ENCODE measurements around the gene STX3.

Gene STX3

DNA sequence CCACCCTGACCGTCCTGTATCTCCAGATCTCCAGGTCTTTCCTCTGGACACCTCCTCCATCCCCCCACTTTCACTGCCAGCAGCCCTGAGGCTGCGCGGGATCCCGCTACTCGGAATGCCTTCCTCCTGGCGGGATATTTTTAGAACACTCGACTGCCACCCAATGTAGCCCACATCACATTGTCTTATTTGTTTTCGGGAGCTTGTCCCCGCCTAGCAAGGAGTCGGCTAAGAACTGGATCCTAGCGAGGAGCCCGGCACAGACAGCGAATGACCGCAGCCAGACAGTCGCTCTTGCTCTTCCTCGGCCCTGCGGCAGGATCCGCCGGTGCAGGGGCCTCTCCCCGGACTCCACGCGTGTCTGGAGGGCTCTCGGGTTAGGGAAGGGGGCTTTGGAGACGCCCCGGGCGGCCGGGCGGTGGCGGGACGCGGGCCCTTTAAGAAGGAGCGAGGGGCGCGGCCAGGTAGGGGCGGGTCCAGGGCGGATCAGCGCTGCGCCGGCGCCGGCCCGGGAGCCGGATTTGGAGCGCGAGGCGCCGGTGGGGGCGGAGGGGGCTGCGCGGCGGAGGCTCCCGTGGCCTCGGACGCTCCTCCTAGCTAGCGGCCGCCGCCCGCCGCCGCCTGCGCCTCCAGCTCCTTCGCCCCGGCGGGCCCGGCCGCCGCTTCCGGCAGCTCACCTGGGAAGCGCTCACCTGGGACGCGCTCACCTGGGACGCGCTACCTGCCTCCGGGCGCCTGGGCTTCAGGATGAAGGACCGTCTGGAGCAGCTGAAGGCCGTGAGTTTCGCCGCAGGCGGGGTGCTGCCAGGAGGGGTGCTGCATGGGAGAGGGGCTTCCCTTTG, at the start of gene STX3:
STX3 (plus strand) TSS at position 518 of the 842 bp plus-strand sequence; CDS start at position 748, 230 bp downstream.
- DNase-seq (ENCODE audit: low read depth in 2 of 2, low spot score in 1 of 2) = peak; percentile 25 to 46

DNA sequence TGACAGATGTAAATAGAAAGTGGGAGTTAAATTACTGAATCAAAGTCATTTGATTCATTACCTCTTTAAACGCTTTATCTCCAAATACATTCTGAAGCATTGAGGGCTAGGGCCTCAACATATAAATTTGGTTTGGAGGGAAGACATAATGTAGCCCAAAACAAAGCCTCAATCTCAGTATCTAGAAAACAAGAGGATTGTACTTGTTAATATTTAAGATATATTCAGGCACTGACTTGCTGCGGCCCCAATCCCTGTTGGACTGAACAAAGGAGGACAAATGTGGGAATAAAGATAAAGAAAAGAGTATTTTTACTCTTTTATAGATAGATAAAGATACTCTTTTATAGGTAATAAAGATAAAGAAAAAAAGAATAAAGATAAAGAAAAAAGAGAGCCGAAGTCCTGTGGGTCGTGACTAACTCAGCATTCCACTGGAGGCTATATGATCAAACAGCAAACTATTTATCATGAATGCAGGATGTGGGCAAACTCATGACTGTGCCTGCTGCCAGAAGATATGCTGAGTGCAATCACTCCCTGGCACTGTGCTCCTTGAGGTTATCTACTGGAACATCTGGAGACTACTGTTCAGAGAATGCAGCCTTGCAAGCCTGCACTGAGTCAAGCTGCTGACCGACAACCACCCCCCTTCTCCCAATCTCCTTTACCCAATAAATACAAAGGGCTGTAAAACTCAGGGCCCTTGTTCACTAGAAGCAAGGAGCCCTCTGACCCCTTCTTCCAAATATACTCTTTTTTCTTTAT, 48.5 kb upstream of the STX3 start:
- no peak for DNase-seq (ENCODE audit: low read depth in 2 of 2, low spot score in 1 of 2)

DNA sequence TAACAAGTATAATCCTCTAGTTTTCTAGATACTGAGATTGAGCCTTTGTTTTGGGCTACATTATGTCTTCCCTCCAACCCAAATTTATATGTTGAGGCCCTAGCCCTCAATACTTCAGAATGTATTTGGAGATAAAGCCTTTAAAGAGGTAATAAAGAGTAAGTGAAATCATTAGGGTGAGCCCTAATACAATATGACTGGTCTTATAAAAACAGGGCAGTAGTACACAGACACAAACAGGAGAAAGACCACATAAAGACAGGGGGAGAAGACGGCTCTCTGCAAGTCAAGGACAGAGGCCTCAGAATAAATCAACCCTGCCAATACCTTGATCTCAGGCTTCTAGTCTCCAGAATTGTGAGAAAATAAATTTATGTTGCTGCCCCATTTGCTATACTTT, 47.8 kb upstream of the STX3 start:
- DNase-seq (ENCODE audit: low read depth in 2 of 2, low spot score in 1 of 2) = no peak

DNA sequence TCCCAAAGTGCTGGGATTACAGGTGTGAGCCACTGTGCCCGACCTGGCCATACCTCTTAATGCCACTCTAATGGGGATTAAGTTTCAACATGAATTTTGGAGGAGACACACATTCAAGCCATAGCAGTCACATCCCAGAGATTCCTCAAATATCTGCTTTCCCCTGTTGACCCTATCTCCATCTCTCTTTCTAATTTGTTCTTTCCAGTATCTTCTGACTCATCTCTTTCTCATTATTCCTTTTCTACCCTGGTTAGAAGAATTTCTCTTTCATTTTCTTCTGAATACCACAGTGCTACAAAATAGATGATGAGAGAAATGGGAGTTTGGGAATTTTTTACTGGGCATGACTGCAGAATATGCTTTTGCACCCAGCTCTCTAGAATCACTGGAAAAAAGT, 46.6 kb upstream of the STX3 start:
- DNase-seq (ENCODE audit: low read depth in 2 of 2, low spot score in 1 of 2) = no peak

DNA sequence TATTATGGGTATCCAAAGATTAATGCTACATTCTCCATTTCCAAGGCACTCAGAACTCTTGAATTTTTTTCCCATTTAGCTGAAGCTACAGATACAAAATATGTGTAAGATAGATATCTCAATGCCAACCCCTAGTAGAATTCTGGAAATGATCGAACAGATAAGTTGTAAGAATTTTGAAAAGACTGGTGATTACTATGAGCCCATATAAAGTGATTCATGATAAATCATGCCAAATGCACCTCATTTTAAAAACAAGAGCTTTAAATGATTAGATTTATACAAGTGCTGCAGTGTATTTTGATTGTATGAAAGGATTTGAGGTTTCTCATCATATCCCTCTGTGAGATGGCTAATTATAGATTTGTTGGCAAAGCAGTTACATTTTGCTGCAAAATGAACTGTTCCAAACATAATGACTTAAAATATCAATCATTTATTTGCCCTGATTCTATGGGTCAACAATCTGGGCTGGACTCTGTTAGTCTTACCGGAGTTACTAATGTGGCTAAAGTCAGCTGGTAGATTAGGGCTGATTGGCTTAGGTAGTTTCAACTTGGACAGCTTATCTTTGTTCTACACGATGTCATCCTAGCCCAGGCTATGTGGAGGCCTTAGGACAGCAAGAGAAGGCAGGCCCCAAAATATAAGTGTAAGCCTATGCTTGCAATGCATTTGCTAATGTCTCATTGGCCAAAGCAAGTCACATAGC, 44.9 kb upstream of the STX3 start:
- no peak for DNase-seq (ENCODE audit: low read depth in 2 of 2, low spot score in 1 of 2)

DNA sequence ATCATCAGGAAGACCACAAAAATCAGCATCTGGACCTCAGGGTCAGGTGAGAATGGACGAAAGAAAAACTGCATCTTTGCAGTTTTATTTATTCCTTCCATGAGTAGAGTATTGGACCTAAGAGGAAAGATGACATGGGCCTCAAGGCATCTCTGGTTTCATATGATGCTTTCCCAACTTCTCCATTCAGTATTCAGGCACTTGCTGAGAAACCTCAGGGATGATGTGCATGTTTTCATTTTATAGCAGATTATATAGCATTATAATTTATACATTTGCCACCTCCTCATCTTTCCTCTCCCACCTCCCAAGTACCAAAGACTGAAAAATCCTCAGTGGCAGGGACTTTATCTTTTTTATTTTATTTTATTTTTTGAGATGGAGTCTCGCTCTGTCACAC, 41.4 kb upstream of the STX3 start, which contains the start of gene OR10V1:
OR10V1 (minus strand) TSS at position 101 of the 400 bp plus-strand sequence; CDS start at position 101, 0 bp downstream.
- no peak for DNase-seq (ENCODE audit: low read depth in 2 of 2, low spot score in 1 of 2)

DNA sequence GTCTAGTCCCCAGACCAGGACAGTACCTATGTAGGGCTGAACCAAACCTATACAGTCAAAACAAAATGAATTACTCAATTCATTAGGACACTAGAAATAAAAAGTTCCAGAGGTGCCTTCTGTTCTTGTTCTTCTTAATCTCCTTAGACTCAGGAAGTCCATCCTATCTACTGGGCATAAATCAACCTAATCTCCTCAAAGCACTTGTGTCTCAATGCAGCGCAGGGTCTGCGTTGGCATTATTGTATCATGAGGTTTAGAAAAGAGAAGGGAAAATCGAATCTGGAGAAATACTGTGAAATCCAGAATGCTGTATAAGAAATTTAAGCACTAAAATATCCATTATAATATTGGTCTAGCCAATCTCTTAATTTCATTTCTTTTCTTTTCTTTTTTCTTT, 39.1 kb upstream of the STX3 start:
- DNase-seq (ENCODE audit: low read depth in 2 of 2, low spot score in 1 of 2) = no peak

DNA sequence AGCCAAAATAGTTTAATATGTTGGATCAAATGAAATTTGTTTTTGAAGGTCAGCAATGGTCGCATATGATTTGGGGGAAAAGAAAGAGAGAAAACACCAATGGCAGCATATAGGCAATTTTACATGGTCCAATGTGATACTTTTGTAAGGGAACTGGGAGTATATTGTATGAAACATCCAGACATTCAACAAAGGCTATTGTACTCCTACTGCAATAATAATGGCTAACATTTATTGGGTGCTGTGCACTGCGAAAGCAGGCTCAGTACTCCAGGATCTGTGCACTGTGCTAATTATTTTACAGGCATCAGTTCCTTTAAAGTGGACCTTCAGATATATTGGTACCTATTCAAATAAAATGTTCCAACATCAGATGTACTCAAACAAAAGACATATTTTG, 35.6 kb upstream of the STX3 start:
- no peak for DNase-seq (ENCODE audit: low read depth in 2 of 2, low spot score in 1 of 2)

DNA sequence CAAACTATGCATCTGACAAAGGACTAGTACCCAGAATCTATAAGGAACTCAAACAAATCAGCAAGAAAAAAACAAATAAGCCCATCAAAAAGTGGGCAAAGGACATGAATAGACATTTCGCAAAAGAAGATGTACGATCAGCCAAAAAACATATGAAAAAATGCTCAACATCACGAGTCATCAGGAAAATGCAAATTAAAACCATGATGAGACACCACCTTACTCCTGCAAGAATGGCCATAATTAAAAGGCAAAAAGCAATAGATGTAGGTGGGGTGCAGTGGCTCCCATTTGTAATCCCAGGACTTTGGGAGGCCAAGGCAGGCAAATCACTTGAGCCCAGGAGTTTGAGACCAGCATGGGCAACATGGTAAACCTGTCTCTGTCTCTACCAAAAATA, 31.1 kb upstream of the STX3 start:
- no peak for DNase-seq (ENCODE audit: low read depth in 2 of 2, low spot score in 1 of 2)

DNA sequence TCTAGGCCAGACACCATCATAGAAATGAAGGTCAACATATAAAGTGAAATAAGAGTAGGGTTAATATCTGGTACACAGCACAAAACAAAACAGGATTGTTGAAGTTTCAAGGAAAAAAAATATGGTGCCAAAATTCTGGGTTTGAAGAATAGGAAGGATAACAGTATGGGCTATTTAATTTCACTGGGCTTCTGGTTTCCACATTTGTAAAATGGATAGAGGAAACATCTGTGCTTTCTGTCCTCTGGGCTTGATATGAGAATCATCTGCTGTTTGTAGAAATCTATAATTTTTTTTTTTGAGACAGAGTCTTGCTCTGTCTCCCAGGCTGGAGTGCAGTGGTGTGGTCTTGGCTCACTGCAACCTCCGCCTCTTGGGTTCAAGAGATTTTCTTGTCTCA, 27.8 kb upstream of the STX3 start:
- no peak for DNase-seq (ENCODE audit: low read depth in 2 of 2, low spot score in 1 of 2)

DNA sequence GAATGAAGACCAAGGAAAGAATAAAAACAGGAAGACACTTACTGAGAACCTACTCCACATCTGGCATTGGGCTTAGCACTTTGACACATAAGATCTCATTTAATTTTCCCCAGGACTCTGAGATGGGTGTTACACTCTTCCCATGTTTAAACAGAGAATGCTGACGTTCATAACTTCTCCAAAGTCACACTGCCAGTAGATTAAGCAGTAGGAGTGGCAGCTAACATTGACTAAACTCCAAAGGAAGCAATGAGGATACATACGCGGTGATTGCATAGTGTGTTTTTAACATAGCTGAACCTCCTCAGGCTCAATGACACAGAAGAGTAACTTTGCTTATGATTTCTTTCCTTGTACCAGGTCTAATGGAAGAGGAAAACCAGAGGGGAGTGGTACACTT, 27.0 kb upstream of the STX3 start:
- DNase-seq (ENCODE audit: low read depth in 2 of 2, low spot score in 1 of 2) = no peak

DNA sequence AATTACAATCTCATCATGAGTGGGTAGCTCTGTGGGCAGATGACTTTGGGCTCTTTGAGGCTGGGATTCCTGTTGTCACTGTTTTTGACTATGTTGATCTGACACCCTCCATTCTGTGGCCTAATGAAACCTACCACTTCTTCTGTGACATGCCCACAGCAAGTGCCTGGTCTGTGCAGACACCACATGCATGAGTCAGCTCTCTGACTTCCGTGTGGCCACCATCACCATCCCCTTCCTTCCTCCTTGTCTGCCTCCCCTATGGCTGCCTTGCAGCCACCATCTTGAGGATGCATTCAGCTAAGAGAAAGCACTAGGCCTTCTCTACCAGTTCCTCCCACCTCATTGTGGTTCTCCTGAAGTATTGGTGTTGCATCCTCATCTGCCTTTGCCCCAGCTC, 26.3 kb upstream of the STX3 start:
- DNase-seq (ENCODE audit: low read depth in 2 of 2, low spot score in 1 of 2) = no peak

DNA sequence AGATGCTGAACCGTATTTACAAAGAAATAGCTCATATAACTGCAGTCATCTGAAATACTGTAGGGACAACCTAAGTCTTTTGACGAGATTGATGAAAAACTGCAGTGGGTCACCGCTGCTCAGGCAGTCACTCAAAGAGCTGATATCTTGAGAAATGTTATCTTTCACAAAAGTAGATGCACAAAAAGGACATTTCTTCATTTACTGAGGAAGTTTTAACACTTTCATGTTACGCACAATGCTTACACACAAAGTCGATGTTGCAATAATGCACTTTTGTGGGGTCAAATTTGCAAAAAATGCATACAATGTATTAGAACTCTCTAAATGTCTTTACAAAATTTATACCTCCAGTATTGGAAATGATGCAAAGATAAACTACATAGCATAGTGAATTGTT, 25.3 kb upstream of the STX3 start:
- no peak for DNase-seq (ENCODE audit: low read depth in 2 of 2, low spot score in 1 of 2)

DNA sequence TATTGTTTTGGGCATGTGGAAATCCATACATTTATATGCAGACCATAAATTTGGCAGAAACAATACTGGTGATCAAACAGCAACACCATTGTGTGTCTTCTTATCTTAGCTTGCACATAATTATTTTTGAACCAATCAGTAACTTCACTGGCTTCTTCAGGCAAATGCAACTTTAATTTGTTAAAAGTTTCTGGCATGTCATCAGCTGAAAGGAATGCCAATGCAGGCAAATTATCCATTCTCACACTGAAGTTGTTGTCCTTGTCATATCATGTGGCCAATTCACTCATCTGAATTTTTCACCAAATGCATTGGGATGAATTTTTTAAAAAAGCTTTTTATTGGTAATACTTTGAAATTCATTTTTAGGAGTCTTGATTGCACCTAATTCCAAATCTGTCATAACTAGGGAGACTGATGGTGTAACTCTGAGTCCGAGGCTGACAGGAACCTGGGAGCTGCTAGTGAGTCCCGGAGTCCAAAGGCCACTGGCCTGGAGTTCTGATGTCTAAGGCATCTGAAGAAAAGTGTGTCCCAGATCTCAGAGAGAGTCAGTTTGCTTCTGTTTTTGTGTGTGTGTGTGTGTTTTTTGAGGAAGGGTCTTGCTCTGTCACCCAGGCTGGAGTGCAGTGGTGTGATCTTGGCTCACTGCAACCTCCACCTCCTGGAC, 24.1 kb upstream of the STX3 start:
- no peak for DNase-seq (ENCODE audit: low read depth in 2 of 2, low spot score in 1 of 2)

DNA sequence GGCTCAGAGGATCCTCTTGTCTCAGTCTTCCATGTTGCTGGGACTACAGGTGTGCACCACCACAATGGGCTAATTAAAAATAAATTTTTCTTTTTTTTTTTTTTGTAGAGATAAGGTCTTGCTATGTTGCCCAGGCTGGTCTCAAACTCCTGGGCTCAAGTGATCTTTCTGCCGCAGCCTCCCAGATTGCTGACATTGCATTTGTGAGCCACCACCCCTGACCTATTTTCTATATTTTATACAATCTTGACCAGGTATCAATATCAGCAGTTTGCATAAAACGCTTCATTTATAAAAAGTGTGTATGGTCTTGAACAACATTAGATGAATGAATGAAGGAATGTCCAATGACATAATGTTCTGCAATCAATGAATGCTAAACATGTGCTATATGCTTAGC, 9.1 kb upstream of the STX3 start:
- DNase-seq (ENCODE audit: low read depth in 2 of 2, low spot score in 1 of 2) = no peak

DNA sequence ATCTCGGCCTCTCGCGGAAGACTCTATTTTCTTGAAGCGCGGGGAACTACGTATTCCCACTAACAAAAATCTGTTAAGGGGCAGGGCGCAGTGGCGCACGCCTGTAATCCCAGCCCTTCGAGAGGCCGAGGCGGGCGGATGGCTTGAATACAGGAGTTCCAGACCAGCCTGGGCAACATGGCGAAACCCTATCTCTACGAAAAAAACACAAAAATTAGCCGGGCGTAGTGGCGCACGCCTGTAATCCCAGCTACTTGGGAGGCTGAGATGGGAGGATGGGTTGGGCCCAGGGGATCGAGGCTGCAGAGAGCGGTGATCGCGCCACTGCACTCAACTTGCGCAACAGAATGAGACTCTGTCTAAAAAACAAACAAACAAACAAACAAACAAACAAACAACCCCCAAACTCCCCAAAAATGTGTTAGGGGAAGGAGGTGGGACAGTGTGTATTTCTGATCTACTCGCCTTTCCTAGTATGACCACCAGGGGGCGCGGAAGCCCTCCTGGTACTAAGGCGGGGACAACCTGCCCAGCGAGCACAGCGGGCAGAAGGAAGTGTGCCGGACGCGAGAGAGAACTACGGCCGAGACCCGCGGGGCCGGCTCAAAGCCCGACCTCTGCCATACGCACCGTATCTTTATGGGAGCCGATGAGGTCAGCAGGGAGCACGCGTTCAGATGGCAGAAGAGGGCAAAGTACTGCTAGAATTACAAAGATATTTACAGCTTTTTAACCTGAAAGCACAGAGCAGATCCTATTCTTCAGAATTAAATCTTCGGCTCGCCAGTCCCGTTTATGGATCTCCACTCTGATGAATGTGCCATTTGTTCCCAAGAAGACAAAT, 1.3 kb upstream of the STX3 start:
- peak; percentile 73 to 80 for DNase-seq (ENCODE audit: low read depth in 2 of 2, low spot score in 1 of 2)

DNA sequence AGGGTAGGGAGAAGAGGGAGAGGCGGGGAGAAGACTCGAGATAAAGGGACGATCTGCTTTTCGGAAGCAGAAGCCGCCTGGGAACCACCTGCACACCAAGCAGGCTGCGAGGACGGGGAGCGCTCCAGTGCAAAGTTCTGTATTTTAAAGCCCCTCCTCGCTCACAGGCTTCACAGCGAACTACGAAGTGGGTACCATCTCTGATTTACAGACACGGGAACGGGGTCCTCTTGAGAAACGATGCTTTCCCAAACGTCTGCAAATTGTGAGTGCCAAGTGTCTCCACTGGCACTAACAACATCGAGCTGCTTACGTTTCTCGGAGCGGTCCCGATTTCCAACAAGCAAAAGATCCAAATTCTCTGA, 700 bp upstream of the STX3 start:
- no peak for DNase-seq (ENCODE audit: low read depth in 2 of 2, low spot score in 1 of 2)

DNA sequence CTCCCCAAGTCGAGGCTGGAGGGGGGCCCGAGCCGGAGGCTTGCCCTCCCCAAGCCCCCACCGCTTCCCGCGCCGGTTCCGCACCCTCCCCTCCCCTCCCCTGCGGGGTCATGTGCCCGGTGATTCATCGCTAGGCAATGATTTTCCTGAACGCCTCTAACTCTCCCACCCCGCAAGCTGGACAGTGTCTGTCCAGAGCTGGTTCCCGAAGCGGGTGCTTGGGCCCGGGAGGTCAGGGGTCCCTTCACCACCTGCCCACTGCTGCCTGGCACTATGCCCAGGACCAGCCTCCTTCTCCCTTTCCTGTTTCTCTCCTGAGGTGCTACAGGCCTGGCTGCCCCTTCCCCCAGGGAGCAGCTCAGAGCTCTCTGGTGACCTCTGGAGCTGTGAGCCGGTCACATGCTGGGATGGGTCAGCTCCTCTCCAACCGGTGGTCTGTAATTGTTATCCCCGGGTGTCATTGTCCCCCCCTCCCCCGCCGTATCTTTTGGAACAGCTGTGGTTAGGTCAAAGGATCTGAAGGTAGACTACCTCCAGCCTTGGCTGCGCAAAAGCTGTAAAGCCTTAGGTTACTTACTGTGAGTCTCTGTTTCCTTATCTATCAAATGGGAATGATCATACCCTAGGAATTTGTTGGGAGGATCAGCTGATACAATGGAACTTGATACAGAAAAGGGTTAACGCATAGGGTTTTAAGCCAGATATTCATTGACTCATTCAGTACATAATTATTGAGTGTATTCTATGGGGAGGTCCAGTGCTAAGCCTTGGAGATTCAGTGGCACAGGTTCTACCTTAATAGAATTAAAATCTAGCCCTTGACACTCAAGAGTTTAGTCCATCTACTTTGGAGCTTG, 753 bp downstream of the STX3 start:
- DNase-seq (ENCODE audit: low read depth in 2 of 2, low spot score in 1 of 2) = peak in 1 of 2 donors; percentile 39

DNA sequence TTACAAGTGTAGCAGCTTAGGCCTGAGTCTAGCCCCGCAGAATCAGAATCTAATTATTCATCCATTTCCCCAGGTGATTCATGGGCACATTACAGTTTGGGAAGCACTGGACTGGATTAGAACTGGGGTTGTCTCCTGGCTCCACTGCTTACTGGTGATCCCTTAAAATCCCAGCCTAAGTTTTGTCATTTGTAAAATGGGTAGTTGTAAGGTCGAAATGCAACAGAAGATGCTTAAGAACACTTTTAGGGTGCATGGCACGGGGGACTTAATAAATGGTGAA, 1.3 kb downstream of the STX3 start:
- no peak for DNase-seq (ENCODE audit: low read depth in 2 of 2, low spot score in 1 of 2)

DNA sequence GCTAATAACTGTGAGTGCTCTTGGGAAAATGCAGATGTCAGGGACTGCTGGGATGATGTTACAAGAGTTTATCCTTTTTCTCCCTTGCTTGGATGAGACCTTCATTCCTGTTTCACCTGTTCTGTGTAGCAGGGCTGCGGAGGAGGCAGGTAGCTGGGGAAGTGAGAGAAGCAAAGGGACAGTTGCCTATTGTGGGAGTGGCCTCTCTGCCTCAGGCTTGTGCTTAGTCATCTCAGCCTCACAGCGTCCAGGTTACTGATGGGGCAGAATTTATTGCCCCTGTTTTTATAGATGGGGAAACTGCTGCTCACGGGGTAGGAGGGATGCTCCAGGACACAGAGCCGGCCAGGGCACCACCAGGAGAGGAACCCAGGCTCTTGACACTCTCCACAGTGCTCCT, 1.7 kb downstream of the STX3 start:
- no peak for DNase-seq (ENCODE audit: low read depth in 2 of 2, low spot score in 1 of 2)

All from stimulated activated CD8-positive, alpha-beta memory T cell treated with anti-CD3 and anti-CD28 coated beads, Interleukin-4, amount 100 ng/mL, for 1 hour (primary cell).